GM23338 (cell line): ENCODE results near the gene NOP9.

ENCODE experiments used
- CREB1 ChIP-seq: fragments of 250-450 bp; sonication (Bioruptor Pico); IDR thresholded peaks from 2 replicates; pipeline ENCODE4 v1.5.0; 2020; ENCODE audit warnings: low read depth, mild to moderate bottlenecking, moderate library complexity
- EZH2 ChIP-seq: fragments of 200-600 bp; sonication (generic); IDR thresholded peaks from one replicate; pipeline ENCODE4 v1.8.0; 2017; ENCODE audit warnings: antibody characterized with exemption, mild to moderate bottlenecking, low read depth; ENCODE audit not compliant: unreplicated experiment
- EZH2phosphoT487 ChIP-seq: fragments of 200-600 bp; sonication (generic); IDR thresholded peaks from one replicate; pipeline ENCODE4 v1.8.1; 2018; ENCODE audit warnings: antibody characterized with exemption; ENCODE audit not compliant: unreplicated experiment
- JUNB ChIP-seq: IDR thresholded peaks from one replicate; pipeline ENCODE4 v1.6.1; 2016; ENCODE audit warnings: antibody characterized with exemption; ENCODE audit not compliant: unreplicated experiment
- NANOG ChIP-seq: IDR thresholded peaks from 2 replicates; pipeline ENCODE4 v1.6.1; 2016; ENCODE audit warnings: antibody characterized with exemption, borderline replicate concordance
- POLR2AphosphoS5 ChIP-seq: IDR thresholded peaks from 2 replicates; pipeline ENCODE4 v1.6.1; 2016; ENCODE audit warnings: antibody characterized with exemption, low read depth
- STAT1 ChIP-seq: IDR thresholded peaks from one replicate; pipeline ENCODE4 v1.6.1; 2016; ENCODE audit warnings: antibody characterized with exemption; ENCODE audit not compliant: unreplicated experiment
- ZNF114 ChIP-seq: fragments of 250-450 bp; sonication (Bioruptor Pico); IDR thresholded peaks from 2 replicates; pipeline ENCODE4 v1.5.0; 2020; ENCODE audit warnings: mild to moderate bottlenecking, moderate library complexity
- ZNF331 ChIP-seq: fragments of 250-450 bp; sonication (Bioruptor Pico); IDR thresholded peaks from 2 replicates; pipeline ENCODE4 v1.5.0; 2020; ENCODE audit warnings: low read depth, mild to moderate bottlenecking, moderate library complexity
- TF ChIP-seq, protein P1 (sequence below), 2 experiments: fragments of 200-600 bp in 1 of 2; sonication (generic) in 1 of 2; conservative IDR thresholded peaks; 2 replicates each; pipeline versions ENCODE4 v1.5.1 to v1.6.1; 2016 to 2017; ENCODE audit warnings: antibody characterized with exemption in 2 of 2, low read depth in 2 of 2, mild to moderate bottlenecking in 2 of 2, moderate library complexity in 1 of 2
- TF ChIP-seq, protein P2 (sequence below): IDR thresholded peaks from one replicate; pipeline ENCODE4 v1.6.1; 2018; ENCODE audit warnings: antibody characterized with exemption; ENCODE audit not compliant: unreplicated experiment
- TF ChIP-seq, protein P3 (sequence below): IDR thresholded peaks from 2 replicates; pipeline ENCODE4 v1.6.1; 2016; ENCODE audit warnings: antibody characterized with exemption
- TF ChIP-seq, protein P4 (sequence below): fragments of 250-450 bp; sonication (Bioruptor Pico); IDR thresholded peaks from 2 replicates; pipeline ENCODE4 v1.5.0; 2020; ENCODE audit warnings: mild to moderate bottlenecking, moderate library complexity

DNA sequence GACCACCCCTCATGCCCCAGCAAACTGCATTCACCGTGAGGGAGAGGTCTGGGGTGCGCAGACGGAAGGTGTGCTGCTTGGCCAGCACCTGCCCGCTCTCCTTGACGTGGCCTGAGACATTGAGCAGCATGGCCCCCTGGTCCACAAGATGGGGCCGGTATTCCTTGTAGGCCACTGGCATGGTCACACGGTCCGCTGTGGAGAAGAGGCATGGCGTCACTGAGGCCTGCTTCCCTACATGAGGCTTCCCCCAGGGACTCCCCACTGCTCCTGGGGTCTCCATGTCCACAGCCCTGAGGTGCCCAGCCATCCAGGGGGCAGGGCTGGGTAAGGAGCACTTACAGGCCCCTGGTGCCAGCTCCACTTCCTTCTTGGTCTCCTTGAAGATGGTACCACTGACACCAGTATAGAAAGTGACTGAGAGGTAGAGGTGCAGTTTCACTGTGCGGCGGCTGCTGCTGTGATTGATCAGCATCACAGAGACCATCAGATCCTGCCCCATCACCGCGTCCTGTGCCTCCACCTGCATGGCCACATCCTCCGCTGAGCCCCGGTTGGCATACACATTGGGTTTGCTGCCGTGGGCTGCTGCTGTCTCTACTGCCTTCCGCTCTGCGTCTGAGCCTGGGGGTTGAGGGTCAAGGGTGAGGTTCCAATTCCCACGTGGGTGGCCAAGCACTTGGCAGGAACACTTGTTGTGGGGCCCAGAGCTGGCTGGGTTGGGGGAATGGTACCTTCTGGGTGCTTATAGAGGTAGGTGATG lies 44.8 kb upstream of the NOP9 start:
- TF ChIP-seq, protein P1, sequence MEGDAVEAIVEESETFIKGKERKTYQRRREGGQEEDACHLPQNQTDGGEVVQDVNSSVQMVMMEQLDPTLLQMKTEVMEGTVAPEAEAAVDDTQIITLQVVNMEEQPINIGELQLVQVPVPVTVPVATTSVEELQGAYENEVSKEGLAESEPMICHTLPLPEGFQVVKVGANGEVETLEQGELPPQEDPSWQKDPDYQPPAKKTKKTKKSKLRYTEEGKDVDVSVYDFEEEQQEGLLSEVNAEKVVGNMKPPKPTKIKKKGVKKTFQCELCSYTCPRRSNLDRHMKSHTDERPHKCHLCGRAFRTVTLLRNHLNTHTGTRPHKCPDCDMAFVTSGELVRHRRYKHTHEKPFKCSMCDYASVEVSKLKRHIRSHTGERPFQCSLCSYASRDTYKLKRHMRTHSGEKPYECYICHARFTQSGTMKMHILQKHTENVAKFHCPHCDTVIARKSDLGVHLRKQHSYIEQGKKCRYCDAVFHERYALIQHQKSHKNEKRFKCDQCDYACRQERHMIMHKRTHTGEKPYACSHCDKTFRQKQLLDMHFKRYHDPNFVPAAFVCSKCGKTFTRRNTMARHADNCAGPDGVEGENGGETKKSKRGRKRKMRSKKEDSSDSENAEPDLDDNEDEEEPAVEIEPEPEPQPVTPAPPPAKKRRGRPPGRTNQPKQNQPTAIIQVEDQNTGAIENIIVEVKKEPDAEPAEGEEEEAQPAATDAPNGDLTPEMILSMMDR (conservative IDR thresholded peaks at IDR 0.05; ENCODE audit: low read depth in 2 of 2), result no peak
- TF ChIP-seq EZH2phosphoT487, result no peak
- no peak for TF ChIP-seq EZH2
- TF ChIP-seq JUNB, result no peak
- no peak for TF ChIP-seq POLR2AphosphoS5
- no peak for TF ChIP-seq ZNF114 (CRISPR knock-in tag)
- TF ChIP-seq, protein P2, sequence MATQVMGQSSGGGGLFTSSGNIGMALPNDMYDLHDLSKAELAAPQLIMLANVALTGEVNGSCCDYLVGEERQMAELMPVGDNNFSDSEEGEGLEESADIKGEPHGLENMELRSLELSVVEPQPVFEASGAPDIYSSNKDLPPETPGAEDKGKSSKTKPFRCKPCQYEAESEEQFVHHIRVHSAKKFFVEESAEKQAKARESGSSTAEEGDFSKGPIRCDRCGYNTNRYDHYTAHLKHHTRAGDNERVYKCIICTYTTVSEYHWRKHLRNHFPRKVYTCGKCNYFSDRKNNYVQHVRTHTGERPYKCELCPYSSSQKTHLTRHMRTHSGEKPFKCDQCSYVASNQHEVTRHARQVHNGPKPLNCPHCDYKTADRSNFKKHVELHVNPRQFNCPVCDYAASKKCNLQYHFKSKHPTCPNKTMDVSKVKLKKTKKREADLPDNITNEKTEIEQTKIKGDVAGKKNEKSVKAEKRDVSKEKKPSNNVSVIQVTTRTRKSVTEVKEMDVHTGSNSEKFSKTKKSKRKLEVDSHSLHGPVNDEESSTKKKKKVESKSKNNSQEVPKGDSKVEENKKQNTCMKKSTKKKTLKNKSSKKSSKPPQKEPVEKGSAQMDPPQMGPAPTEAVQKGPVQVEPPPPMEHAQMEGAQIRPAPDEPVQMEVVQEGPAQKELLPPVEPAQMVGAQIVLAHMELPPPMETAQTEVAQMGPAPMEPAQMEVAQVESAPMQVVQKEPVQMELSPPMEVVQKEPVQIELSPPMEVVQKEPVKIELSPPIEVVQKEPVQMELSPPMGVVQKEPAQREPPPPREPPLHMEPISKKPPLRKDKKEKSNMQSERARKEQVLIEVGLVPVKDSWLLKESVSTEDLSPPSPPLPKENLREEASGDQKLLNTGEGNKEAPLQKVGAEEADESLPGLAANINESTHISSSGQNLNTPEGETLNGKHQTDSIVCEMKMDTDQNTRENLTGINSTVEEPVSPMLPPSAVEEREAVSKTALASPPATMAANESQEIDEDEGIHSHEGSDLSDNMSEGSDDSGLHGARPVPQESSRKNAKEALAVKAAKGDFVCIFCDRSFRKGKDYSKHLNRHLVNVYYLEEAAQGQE, result no peak
- TF ChIP-seq ZNF331 (CRISPR knock-in tag), result no peak
- no peak for TF ChIP-seq CREB1 (CRISPR knock-in tag)
- TF ChIP-seq, protein P3, sequence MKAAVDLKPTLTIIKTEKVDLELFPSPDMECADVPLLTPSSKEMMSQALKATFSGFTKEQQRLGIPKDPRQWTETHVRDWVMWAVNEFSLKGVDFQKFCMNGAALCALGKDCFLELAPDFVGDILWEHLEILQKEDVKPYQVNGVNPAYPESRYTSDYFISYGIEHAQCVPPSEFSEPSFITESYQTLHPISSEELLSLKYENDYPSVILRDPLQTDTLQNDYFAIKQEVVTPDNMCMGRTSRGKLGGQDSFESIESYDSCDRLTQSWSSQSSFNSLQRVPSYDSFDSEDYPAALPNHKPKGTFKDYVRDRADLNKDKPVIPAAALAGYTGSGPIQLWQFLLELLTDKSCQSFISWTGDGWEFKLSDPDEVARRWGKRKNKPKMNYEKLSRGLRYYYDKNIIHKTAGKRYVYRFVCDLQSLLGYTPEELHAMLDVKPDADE, result no peak
- no peak for TF ChIP-seq STAT1
- TF ChIP-seq, protein P4, sequence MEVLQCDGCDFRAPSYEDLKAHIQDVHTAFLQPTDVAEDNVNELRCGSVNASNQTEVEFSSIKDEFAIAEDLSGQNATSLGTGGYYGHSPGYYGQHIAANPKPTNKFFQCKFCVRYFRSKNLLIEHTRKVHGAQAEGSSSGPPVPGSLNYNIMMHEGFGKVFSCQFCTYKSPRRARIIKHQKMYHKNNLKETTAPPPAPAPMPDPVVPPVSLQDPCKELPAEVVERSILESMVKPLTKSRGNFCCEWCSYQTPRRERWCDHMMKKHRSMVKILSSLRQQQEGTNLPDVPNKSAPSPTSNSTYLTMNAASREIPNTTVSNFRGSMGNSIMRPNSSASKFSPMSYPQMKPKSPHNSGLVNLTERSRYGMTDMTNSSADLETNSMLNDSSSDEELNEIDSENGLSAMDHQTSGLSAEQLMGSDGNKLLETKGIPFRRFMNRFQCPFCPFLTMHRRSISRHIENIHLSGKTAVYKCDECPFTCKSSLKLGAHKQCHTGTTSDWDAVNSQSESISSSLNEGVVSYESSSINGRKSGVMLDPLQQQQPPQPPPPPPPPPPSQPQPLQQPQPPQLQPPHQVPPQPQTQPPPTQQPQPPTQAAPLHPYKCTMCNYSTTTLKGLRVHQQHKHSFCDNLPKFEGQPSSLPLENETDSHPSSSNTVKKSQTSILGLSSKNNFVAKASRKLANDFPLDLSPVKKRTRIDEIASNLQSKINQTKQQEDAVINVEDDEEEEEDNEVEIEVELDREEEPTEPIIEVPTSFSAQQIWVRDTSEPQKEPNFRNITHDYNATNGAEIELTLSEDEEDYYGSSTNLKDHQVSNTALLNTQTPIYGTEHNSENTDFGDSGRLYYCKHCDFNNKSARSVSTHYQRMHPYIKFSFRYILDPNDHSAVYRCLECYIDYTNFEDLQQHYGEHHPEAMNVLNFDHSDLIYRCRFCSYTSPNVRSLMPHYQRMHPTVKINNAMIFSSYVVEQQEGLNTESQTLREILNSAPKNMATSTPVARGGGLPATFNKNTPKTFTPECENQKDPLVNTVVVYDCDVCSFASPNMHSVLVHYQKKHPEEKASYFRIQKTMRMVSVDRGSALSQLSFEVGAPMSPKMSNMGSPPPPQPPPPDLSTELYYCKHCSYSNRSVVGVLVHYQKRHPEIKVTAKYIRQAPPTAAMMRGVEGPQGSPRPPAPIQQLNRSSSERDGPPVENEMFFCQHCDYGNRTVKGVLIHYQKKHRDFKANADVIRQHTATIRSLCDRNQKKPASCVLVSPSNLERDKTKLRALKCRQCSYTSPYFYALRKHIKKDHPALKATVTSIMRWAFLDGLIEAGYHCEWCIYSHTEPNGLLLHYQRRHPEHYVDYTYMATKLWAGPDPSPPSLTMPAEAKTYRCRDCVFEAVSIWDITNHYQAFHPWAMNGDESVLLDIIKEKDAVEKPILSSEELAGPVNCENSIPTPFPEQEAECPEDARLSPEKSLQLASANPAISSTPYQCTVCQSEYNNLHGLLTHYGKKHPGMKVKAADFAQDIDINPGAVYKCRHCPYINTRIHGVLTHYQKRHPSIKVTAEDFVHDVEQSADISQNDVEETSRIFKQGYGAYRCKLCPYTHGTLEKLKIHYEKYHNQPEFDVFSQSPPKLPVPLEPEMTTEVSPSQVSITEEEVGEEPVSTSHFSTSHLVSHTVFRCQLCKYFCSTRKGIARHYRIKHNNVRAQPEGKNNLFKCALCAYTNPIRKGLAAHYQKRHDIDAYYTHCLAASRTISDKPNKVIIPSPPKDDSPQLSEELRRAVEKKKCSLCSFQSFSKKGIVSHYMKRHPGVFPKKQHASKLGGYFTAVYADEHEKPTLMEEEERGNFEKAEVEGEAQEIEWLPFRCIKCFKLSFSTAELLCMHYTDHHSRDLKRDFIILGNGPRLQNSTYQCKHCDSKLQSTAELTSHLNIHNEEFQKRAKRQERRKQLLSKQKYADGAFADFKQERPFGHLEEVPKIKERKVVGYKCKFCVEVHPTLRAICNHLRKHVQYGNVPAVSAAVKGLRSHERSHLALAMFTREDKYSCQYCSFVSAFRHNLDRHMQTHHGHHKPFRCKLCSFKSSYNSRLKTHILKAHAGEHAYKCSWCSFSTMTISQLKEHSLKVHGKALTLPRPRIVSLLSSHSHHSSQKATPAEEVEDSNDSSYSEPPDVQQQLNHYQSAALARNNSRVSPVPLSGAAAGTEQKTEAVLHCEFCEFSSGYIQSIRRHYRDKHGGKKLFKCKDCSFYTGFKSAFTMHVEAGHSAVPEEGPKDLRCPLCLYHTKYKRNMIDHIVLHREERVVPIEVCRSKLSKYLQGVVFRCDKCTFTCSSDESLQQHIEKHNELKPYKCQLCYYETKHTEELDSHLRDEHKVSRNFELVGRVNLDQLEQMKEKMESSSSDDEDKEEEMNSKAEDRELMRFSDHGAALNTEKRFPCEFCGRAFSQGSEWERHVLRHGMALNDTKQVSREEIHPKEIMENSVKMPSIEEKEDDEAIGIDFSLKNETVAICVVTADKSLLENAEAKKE (CRISPR knock-in tag), result no peak
- no peak for TF ChIP-seq NANOG
